GM19463 (cell line): ENCODE measurements around the gene RWDD1.
"Not testable (repeated sequence)": the region's sequence is repeated elsewhere in the genome, so short reads cannot be mapped to it uniquely, and the experiment has no call there.

ENCODE experiments used
- ATAC-seq: cut with Tn5 transposase; IDR thresholded peaks from one replicate; pipeline ENCODE4 v1.9.1; 2021; ENCODE audit warnings: mild to moderate bottlenecking, moderate library complexity; ENCODE audit not compliant: unreplicated experiment

Gene RWDD1

DNA sequence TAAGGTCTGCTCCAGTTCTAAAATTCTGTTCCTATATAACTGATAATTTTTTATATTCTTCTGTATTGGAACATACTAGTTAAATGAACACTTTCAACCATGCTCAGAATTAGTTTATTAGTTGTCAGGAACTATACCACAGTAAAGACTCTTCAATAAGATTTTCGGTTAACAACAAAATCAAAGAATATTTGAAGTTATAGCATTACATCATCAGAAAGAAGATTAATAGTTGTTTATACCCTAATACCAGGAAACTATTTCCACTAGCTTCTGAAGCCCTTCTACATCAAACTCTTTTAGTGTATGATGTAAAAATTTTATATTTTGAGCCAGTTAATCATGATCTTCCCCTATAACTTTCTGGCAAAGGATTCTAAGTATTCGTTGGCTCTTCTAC lies 11.2 kb upstream of the RWDD1 start:
- ATAC-seq = no peak

GRCh38 chr6:116561377-116562018 lies 9.8 kb upstream of the RWDD1 start:
- no peak for ATAC-seq

- no peak for ATAC-seq
These were observed 9.3 kb upstream of the RWDD1 start for GRCh38 chr6:116562019-116562403.

GRCh38 chr6:116562614-116563013 lies 8.7 kb upstream of the RWDD1 start:
- no peak for ATAC-seq

GRCh38 chr6:116563830-116564229 lies 7.5 kb upstream of the RWDD1 start:
- ATAC-seq = no peak

DNA sequence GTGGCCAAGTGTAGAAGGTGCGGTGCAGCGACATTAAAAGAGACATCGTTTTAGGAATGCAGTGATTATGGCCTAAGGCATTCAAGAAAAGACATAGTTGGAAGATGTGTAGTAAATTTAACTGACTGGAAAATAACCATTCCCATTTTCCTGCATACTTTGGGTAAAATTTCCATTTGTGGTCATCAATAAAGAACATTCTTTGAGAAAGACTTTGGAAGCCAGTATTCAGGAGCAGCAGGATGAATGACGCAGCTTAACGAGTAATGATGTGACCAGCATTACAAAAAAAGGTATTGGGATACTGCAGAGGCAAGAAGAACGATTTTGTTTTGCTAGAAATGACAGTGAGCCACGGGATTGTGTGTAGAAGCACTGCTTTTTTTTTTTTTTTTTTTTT lies 7.0 kb upstream of the RWDD1 start:
- no peak for ATAC-seq

DNA sequence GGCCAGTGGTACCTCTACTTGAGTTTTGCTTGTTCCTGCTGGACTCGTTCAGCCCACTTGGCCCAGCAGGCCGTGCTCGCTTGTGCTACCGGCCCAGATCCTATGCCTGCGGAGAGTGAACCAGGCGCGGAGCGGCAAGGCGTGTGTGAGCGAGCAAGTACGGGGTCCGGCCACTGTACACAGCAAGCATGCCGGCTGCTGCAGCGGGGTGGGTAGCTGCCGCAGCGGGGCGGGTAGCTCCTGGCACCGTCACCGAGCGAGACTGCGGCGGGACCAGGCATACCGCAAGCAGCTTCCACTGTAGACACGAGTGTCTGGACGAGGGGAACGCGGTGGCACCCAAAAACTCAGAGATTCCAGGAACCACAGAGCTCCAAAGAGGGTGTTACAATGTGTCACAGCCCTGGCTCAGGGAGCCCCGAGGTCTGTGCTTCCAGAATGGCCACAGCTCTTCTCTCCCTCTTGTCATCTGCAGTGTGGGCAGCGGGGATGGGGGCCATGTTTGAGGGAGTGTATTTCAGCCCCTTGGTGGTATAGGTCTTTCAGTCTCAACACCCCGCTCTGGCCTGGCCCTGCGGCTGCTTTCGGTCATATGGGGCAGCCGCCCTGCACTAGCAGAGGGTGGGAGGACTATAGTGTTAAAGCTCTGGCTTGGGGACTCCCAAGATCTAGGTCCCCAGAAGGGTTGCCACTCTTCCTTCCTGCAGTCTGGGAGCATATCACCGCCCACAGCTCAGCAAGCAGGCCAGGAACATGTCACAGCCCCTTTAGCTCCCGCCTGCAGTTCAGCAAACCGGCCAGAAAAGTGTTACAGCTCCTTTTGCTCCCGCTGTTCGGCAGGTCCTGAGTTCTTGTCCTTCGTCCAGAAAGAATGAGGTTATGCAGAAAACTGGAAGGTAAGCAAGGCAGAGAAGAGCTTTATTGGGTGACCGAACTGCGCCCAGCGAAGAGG lies 6.1 kb upstream of the RWDD1 start:
- ATAC-seq = no peak

DNA sequence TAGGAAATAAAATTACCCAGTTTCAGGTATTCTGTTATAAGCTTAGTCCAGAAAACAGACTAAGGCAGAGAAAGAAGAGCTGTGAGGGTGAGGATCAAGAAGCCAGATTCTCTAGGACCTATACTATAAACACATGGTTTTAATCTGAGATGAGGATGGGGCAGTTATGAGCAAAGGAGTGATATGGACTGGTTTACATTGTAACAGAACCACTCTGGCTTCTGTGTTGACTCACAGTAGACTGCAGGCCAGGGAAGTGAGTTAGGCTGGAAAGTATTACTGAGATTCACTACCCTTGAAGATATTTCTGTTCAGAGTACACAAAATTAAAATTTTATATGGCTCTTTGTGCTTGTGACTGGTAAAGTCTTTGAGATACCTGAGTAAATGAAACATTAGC lies 3.2 kb upstream of the RWDD1 start:
- ATAC-seq = no peak

DNA sequence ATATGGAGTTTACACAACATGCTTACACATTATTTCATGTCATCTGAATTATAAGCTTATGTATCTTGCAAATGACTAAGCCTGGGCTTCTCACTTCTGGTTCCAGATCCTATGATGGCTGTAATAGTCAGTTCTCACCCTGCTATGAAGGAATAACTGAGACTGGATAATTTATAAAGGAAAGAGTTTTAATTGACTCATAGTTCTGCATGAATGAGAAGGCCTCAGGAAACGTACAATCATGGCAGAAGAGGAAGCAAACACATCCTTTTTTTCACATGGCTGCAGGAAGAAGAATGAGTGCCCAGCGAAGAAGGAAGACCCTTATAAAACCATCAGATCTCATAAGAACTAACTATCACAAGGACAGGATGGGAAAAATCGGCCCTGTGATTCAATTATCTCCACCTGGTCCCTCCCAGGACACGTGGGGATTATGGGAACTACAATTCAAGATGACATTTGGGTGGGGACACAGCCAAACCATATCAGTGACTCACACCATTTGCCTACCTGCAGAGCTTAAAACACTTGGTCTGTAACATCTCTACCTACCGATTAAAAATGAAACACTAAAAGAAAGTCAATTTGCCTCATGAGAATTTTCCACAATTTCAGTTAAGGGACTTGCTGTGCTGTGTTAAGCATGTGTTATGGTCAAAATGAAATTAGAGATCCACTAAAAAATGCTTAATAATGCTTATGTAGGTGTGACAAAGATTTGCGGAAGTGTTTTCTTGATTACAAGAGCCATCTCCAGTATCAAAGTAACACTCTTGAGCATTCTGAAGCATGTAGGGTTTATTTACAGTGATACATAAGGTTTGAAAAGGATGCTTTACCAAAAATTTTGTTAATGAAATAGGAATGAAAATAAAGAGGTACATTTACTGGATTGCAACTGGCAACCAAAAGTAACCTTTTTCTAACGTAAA lies 2.2 kb upstream of the RWDD1 start:
- no peak for ATAC-seq

DNA sequence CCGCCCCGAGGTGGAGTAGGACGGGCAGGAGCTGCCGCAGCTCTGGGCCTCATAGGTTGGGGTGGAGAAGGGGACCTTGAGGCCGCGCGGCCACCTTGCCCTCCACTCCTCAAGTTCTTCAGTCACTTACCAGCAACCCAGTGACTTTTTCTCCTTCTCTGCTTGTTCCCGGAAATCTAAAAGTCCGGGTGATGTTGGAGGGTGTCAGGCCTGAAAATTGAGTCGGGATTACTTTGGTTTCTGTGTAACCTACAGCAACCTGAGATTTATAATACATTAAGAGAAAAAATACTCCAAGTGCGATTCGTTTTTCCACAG lies 338 bp downstream of the RWDD1 start:
- ATAC-seq = no peak

- ATAC-seq = no peak
These were observed 858 bp downstream of the RWDD1 start for GRCh38 chr6:116572162-116572561.

DNA sequence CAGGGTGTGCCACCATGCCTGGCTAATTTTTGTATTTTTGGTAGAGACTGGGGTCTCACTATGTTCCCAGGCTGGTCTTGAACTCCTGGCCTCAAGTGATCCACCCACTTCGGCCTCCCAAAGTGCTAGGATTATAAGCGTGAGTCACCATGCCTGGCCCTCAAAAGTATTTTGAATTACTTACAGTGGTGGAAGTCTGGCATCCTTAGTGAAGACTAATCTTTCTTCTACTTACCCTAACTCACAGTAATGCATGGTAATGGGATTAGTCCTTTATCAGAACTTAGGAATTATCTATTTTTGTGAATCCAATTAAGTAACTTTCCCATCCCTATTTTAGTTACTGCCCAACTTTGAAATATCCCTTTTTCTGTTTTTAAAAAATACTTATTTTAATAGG lies 3.9 kb downstream of the RWDD1 start:
- no peak for ATAC-seq

- ATAC-seq = no peak
These were observed 6.2 kb downstream of the RWDD1 start for GRCh38 chr6:116577486-116577885.

DNA sequence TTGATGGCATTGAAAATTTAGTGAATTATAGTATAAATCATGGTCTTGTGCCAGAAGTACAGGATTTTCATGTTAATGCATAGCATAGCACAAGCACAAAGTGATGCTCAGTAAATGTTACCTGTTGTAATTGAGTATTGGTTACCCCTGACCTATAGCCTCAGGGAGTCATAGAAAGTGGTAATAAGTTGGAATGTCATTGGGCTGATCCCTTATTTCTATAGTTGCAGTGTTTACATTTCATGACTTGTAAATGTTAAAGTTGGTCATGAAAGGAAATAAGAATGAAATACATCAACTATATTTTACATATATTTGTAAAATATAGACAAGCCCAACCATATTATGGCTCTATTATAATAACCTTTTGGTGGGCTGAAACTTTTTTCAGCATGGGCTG lies 7.0 kb downstream of the RWDD1 start:
- no peak for ATAC-seq

DNA sequence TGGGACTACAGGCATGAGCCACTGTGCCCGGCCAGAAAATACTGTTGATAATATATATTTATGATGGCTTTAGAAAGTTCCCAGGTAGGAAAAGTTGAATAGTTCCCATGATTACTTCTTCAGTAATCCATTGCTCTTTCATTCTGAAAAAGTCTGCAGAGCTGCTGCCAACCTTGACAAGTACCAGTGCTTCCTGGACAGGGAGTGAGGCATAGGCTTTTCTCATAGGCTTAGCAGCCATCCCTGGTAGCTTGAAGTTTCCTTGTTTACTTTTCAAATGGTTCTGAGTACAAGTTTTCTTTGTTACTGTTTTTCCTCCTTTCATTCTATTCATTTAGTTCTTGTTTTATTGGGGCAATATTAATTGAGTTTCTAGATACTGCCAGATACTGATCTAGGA lies 7.8 kb downstream of the RWDD1 start:
- ATAC-seq = no peak

GRCh38 chr6:116580198-116580597 lies 8.9 kb downstream of the RWDD1 start:
- ATAC-seq = no peak

DNA sequence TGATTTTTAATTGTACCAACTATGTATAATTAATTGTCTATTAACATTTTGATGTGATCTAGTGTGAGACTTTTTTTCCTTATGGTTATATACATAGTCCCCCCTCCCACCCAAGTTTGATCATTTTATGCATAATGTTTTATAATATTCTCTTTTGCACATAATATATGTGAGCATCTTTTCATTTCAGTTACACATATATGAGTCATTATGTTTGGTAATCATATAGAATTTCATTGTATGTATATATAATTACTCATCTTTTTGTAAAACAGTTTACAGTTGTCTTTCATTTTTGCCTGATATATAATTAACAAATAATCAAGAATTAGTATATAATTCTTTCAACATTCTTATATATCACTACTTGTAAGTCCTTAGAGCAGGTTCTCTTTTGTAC lies 15.0 kb downstream of the RWDD1 start:
- no peak for ATAC-seq

GRCh38 chr6:116586738-116587137 lies 15.4 kb downstream of the RWDD1 start:
- no peak for ATAC-seq

DNA sequence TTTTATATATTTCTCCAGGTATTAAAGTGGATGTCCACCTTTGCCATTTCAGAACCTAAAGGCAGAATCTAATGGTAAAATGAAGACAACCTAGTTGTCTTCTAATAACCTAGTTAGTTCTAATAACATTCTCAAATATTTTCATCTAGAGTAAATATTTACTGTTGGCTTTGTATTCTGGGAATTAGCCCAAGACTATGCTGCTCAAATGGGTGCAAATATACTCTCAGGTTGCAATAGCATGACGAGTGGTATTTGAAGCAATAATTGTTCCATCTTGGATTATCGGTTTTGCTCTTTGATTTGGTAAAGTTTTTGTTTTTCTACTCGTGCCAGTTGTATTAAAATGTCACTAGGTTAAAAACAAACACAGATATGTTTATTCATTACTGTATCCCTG lies 23.9 kb downstream of the RWDD1 start:
- ATAC-seq = no peak

- ATAC-seq = no peak
These were observed 25.5 kb downstream of the RWDD1 start for GRCh38 chr6:116596815-116597214.

- ATAC-seq = not testable (repeated sequence)
These were observed 32.6 kb downstream of the RWDD1 start for GRCh38 chr6:116603916-116604315.
